GM18870 (cell line): ENCODE data around the gene MRPL14.

Experiments used
- ATAC-seq: cut with Tn5 transposase; IDR thresholded peaks from one replicate; pipeline ENCODE4 v1.9.1; 2021; ENCODE audit warnings: moderate library complexity; ENCODE audit not compliant: unreplicated experiment

MRPL14 gene

GRCh38 chr6:44127186-44128019, at the start of gene MRPL14, which contains the start of gene TMEM63B:
Gene MRPL14 (minus strand): TSS chr6:44127452. CDS start chr6:44116611, 10,841 bp downstream.
Gene TMEM63B (plus strand): TSS chr6:44127554. CDS start chr6:44134585, 7,031 bp downstream.
- no peak for ATAC-seq

- no peak for ATAC-seq
These were observed 49.0 kb upstream of the MRPL14 start for GRCh38 chr6:44176130-44176761.

GRCh38 chr6:44172731-44173500, 45.7 kb upstream of the MRPL14 start:
- no peak for ATAC-seq

GRCh38 chr6:44171899-44172546, 44.8 kb upstream of the MRPL14 start:
- no peak for ATAC-seq

GRCh38 chr6:44169886-44170570, 42.8 kb upstream of the MRPL14 start:
- ATAC-seq, result no peak

GRCh38 chr6:44169154-44169553, 41.9 kb upstream of the MRPL14 start:
- ATAC-seq, result no peak

GRCh38 chr6:44167567-44167966, 40.3 kb upstream of the MRPL14 start:
- no peak for ATAC-seq

- no peak for ATAC-seq
These were observed 39.4 kb upstream of the MRPL14 start for GRCh38 chr6:44166591-44167184.

GRCh38 chr6:44166116-44166515, 38.9 kb upstream of the MRPL14 start:
- no peak for ATAC-seq

- ATAC-seq, result no peak
These were observed 35.8 kb upstream of the MRPL14 start for GRCh38 chr6:44162876-44163625.

GRCh38 chr6:44161997-44162338, 34.7 kb upstream of the MRPL14 start:
- no peak for ATAC-seq

- ATAC-seq, result no peak
These were observed 31.5 kb upstream of the MRPL14 start, which contains the start of gene CAPN11 for GRCh38 chr6:44158770-44159228. Gene CAPN11 (plus strand): TSS chr6:44158820. CDS start chr6:44158849, 29 bp downstream.

- ATAC-seq, result no peak
These were observed 29.9 kb upstream of the MRPL14 start for GRCh38 chr6:44157152-44157521.

GRCh38 chr6:44156494-44157151, 29.4 kb upstream of the MRPL14 start:
- ATAC-seq, result no peak

GRCh38 chr6:44154067-44154466, 26.8 kb upstream of the MRPL14 start:
- no peak for ATAC-seq

- ATAC-seq, result no peak
These were observed 25.3 kb upstream of the MRPL14 start for GRCh38 chr6:44152533-44152932.

- no peak for ATAC-seq
These were observed 24.8 kb upstream of the MRPL14 start for GRCh38 chr6:44152109-44152461.

GRCh38 chr6:44151348-44152108, 24.3 kb upstream of the MRPL14 start:
- ATAC-seq, result no peak
